Endodermal cell (in vitro differentiated cells): ENCODE data around the gene IL23A. TPM values are rescaled to one million over a fixed set of nuclear protein-coding genes. Genes with fewer than 3 reads are reported as not detected.
A peak's percentile ranks its signal among the peaks of the same experiment; 100 is the strongest.

Experiments used
- DNase-seq: peaks from one replicate; pipeline ENCODE4 v3.0.0-alpha.2; 2017
- H3K27ac ChIP-seq: 2 replicates; pipeline ENCODE4 v1.5.1; 2013; ENCODE audit warnings: mild to moderate bottlenecking, low read depth, low read length, moderate library complexity
- H3K27me3 ChIP-seq: 2 replicates; pipeline ENCODE4 v1.6.1; 2013; ENCODE audit warnings: mild to moderate bottlenecking, low read length, moderate library complexity; ENCODE audit not compliant: insufficient read depth, control insufficient read depth, poor library complexity, severe bottlenecking
- H3K36me3 ChIP-seq: 2 replicates; pipeline ENCODE4 v1.7.0; 2013; ENCODE audit warnings: mild to moderate bottlenecking, low read length, moderate library complexity; ENCODE audit not compliant: control insufficient read depth, insufficient read depth
- H3K4me1 ChIP-seq: one replicate; pipeline ENCODE4 v1.7.0; 2013; ENCODE audit warnings: low read length; ENCODE audit not compliant: control insufficient read depth, insufficient read depth
- H3K4me3 ChIP-seq: 2 replicates; pipeline ENCODE4 v1.5.1; 2013; ENCODE audit warnings: mild to moderate bottlenecking, low read length, moderate library complexity
- H3K9ac ChIP-seq: 2 replicates; pipeline ENCODE4 v1.6.1; 2013; ENCODE audit warnings: mild to moderate bottlenecking, low read length, moderate library complexity; ENCODE audit not compliant: poor library complexity, severe bottlenecking; ENCODE audit errors: extremely low read depth
- H3K9me3 ChIP-seq: 2 replicates; pipeline ENCODE4 v1.6.1; 2013; ENCODE audit warnings: mild to moderate bottlenecking, low read length, moderate library complexity; ENCODE audit not compliant: control insufficient read depth
- H3K27ac Mint-ChIP-seq: 2 replicates; pipeline ENCODE4 v1.8.0; 2020; ENCODE audit warnings: mixed read lengths
- H3K27me3 Mint-ChIP-seq: 2 replicates; pipeline ENCODE4 v1.8.0; 2021; ENCODE audit warnings: mild to moderate bottlenecking, mixed read lengths; ENCODE audit not compliant: insufficient read depth
- H3K36me3 Mint-ChIP-seq: 2 replicates; pipeline ENCODE4 v1.8.0; 2020; ENCODE audit warnings: low read depth, mixed read lengths
- H3K4me1 Mint-ChIP-seq: 2 replicates; pipeline ENCODE4 v1.8.0; 2020; ENCODE audit warnings: mixed read lengths
- H3K4me3 Mint-ChIP-seq: 2 replicates; pipeline ENCODE4 v1.8.0; 2020; ENCODE audit warnings: mild to moderate bottlenecking, moderate library complexity, mixed read lengths
- H3K9me3 Mint-ChIP-seq: 2 replicates; pipeline ENCODE4 v1.8.0; 2020; ENCODE audit warnings: mild to moderate bottlenecking, mixed read lengths
- CTCF ChIP-seq: fragments of 200-600 bp; sonication (generic); conservative IDR thresholded peaks from 2 replicates; pipeline ENCODE4 v1.5.0; 2021; ENCODE audit warnings: antibody characterized with exemption, mild to moderate bottlenecking
- WGBS, 2 experiments: methylation state at CpG; one replicate each; pipeline versions ENCODE4 v1.1.5 to v1.1.7; 2013; ENCODE audit warnings: missing lambda C conversion rate in 2 of 2, mixed read lengths in 1 of 2; ENCODE audit not compliant: insufficient coverage in 1 of 2, insufficient read length in 1 of 2; 5-methylcytosine and 5-hydroxymethylcytosine counted together
- total RNA-seq, 2 donors: library from RNA; stranded (reverse); fragmentation: NEBNext Ultra II Directional in 1 of 2; extraction: Animal tissue kit (Norgen Biotek cat#: 25700) in 1 of 2; gene quantifications; 2 replicates in 1 of 2; 3 replicates in 1 of 2; pipeline ENCODE4 v1.2.1, GENCODE V29; 2021

Gene IL23A
- total RNA-seq, 2 donors from 2014 or later: 4.6 to 10.4 TPM

DNA sequence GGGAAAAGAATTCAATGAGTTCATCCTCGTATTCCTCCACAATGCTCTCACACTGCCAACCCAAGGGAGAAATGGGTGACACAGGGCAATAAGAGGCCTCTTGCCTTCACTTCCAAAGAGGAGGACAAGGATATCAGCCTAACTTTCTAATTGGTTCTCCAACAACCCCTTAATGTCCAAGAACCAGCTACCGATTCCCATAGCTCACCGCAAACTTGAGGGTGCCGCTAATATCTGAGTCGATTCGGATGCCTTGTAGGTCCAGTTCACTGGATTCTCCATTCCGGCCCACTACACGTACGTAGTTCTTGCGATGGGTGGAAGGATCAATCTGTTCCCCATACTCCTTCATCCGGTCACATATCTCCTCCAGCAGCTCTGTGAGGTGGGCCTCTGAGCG is 27.7 kb upstream of the IL23A start:
- H3K36me3 Mint-ChIP-seq: peaks cover 56% of the 10 kb centered on the region
- DNase-seq: no peak
- H3K27ac Mint-ChIP-seq: no peak overlapping the region
- peaks cover 55% of the 10 kb centered on the region for H3K36me3 ChIP-seq
- peaks cover 5% of the 10 kb centered on the region for H3K4me1 ChIP-seq
- no peak for TF ChIP-seq CTCF
- H3K4me1 Mint-ChIP-seq: peaks cover 5% of the 10 kb centered on the region
- no peaks in the 10 kb centered on the region for H3K9me3 ChIP-seq
- no peak overlapping the region for H3K27ac ChIP-seq
- no peak overlapping the region for H3K9ac ChIP-seq
- no peak overlapping the region for H3K4me3 Mint-ChIP-seq
- 96 to 97% methylated on average over 12 of the region's 12 CpGs for WGBS, 2 experiments
- H3K27me3 ChIP-seq: no peaks in the 10 kb centered on the region
- no peaks in the 10 kb centered on the region for H3K27me3 Mint-ChIP-seq
- no peaks in the 10 kb centered on the region for H3K9me3 Mint-ChIP-seq
- H3K4me3 ChIP-seq: no peak overlapping the region

DNA sequence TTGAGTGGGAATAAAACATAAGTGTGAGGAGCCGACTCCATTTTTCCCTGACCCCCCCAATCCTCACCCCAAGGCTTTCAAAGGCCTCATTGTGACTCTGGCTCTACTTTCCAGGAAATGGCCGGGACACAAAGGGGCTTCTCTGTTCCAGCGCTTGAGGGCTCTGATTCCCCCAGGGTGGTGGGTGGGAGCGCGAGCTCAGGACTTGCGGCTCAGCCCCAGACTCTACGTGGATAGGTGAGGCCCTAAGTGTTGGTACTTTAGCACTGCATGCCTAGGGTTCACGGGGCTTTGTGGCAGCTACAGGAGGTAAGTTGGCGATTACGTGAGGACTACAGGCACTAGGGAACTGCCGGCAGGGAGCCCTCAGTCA is 23.4 kb upstream of the IL23A start:
- 6 to 7% methylated on average over 9 to 11 of the region's 11 CpGs for WGBS, 2 experiments
- Mint-ChIP-seq H3K9me3 (no peaks in the 10 kb centered on the region), H3K4me1 (peaks cover 5% of the 10 kb centered on the region), H3K36me3 (peaks cover 42% of the 10 kb centered on the region), H3K27ac (peak overlapping the region; percentile 99), H3K27me3 (no peaks in the 10 kb centered on the region), H3K4me3 (peak overlapping the region; percentile 98)
- TF ChIP-seq CTCF: no peak
- Histone ChIP-seq H3K9ac (peak overlapping the region; percentile 95), H3K9me3 (no peaks in the 10 kb centered on the region), H3K36me3 (peaks cover 30% of the 10 kb centered on the region), H3K4me3 (peak overlapping the region; percentile 96), H3K4me1 (peaks cover 5% of the 10 kb centered on the region), H3K27ac (peak overlapping the region; percentile 79), H3K27me3 (no peaks in the 10 kb centered on the region)
- no peak for DNase-seq

- H3K36me3 ChIP-seq: peaks cover 24% of the 10 kb centered on the region
- peaks cover 5% of the 10 kb centered on the region for H3K4me1 ChIP-seq
- WGBS, 2 experiments: 0% methylated on average over 22 to 62 of the region's 62 CpGs
- peak within 1 kb of the TSS; percentile 95 for H3K9ac ChIP-seq
- no peaks in the 10 kb centered on the region for H3K27me3 Mint-ChIP-seq
- H3K4me1 Mint-ChIP-seq: peaks cover 5% of the 10 kb centered on the region
- peak within 1 kb of the TSS; percentile 79 for H3K27ac ChIP-seq
- peaks cover 36% of the 10 kb centered on the region for H3K36me3 Mint-ChIP-seq
- peak; percentile 37 for TF ChIP-seq CTCF
- peak within 1 kb of the TSS; percentile 99 for H3K27ac Mint-ChIP-seq
- no peaks in the 10 kb centered on the region for H3K27me3 ChIP-seq
- DNase-seq: peak; percentile 100
- H3K4me3 Mint-ChIP-seq: peak within 1 kb of the TSS; percentile 98
- peak within 1 kb of the TSS; percentile 96 for H3K4me3 ChIP-seq
- no peaks in the 10 kb centered on the region for H3K9me3 ChIP-seq
- no peaks in the 10 kb centered on the region for H3K9me3 Mint-ChIP-seq
Observed at GRCh38 chr12:56315622-56316473, 22.8 kb upstream of the IL23A start, which contains the start of gene CNPY2. Gene CNPY2 (minus strand): TSS chr12:56315988. CDS start chr12:56315217, 771 bp downstream.
